ENCODE data around the gene GP9. TPM values are rescaled to one million over a fixed set of nuclear protein-coding genes. Genes with fewer than 3 reads are reported as not detected.
A peak's percentile ranks its signal among the peaks of the same experiment; 100 is the strongest.

GP9 gene
- not detected for total RNA-seq

DNA sequence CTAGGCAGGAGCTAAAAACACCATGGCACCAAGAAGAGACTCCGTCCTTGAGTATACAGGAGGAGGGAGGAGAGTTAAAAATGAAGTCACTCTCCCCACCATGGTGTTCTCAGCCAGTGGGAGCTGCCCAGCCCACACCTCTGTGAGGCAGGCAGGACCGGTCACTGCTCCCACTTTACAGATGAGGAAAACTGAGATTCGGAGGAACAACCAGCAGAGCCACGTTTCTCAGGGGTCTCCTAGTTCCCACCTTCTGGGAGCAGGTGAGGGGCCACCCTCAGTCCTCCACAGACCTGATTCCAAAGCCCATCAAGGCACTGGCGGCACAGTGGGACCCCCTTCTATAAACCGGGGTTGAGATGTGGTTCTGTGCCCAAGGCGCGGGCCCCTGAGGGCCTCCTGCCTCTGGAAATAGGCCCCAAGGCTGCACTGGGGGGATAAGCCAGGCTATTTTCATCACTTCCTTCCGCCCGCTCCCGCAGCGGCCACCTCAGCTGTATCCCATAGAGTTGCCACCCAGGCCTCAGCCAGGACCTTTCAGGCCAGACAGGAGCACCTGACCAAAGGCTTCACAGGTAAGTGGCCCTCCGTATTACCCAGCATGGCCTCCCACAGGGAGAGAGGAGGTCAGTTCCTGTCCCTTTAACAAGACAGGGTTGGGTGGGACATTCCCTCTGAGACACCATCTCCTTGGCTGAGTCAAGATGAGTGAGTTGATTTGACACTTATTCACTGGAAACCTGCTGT is at the start of gene GP9:
Gene GP9, plus strand, starts transcription at position 504 of the 747 bp plus-strand sequence. CDS start 961 bp downstream, outside the sequence.
- no peak for DNase-seq

DNA sequence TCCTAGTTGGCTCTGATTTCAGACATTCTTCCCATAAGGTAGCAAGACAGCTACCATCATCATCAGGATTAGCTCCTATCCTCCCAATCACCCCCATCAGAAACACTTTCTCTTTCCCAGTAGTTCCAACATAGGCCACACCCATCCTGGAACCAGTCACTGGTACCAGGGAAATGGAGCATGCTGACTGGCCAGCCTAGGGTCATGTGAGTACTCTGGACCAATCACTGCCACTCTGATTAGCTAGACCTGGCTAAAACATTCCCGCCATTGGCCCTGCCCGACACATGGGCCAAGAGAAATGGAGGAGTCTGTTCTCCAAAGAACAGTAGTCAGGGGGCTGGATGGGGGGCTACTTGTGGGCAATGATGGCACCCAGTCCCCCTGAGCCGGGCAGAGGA is 47.1 kb upstream of the GP9 start:
- no peak for DNase-seq

DNA sequence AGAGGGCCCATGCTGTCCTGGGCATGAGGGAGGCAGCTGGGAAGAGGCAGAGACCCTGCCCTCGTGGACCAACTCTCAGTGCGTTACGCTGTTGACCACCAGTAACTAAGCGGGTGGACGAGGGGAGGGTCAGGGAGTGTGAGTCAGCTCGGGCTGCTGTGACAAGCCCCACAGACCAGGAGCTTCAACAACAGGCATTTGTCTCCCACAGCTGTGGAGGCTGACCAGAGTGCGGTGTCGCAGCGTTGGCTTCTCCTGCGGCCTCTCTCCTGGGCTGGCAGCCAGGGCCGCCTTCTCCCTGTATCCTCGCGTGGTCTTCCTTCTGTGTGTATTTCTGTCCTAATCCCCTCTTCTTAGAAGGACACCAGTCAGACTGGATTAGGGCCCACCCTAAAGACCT is 46.4 kb upstream of the GP9 start:
- DNase-seq = no peak

DNA sequence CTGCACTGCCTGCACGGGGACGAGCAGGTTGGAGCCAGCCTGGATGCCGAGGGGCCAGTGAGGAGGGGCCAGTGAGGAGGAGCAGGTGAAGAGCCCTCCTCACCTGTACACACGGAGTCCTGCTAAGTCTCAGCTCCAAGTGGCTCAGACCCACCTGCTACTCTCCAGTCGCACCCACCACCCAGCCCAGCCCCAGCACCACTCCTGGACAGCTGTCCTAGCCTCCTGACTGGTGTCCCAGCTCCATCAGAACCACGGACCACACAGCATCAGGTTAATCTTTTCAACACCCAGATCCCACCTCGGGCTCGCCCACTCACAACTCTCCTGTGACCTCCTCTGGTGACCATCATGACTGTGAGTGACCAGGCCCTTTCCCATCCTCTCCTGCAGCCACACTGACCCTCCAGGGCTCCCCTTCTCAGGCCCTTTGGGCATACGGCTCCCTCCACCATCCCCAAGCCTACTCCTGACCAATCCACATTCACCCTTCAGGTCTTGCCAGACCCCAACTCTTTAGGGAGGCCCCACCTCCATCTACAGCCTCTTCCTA is 45.7 kb upstream of the GP9 start:
- no peak for DNase-seq

DNA sequence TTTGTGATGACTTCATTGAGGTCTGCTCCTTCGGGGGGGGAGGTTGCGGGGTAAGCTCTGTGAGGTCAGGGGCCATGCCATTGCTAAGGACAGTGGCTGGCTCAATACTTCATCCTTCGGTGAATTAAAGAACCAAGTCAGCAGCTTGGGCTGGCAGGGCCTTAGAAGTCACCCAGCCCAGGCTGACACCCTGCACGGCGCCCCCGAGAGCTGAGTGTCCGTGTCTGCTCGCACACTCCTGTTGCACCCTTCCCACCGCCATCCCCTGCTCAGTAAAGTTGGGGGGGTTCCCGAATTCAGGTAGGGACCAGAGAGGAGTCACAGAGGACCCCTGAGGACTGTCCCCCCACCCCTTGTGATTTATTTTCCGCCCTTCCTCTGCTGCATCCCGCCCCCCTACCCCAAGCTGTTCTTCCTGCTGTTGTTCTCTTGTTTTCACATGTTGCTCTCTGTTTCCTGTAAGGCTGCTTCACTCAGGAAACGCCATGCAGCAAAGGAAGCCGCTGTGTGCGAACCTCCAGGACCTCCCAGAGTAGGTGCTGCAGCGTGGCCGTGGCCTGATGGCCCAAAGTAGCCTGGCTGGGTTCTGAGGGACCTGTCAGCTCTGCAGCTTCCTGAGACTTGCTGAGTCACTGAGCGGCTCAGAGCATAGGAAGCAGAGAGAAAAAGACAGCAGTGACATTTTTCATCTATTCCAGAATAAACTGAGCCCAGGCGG is 45.0 kb upstream of the GP9 start:
- peak; percentile 27 for DNase-seq

DNA sequence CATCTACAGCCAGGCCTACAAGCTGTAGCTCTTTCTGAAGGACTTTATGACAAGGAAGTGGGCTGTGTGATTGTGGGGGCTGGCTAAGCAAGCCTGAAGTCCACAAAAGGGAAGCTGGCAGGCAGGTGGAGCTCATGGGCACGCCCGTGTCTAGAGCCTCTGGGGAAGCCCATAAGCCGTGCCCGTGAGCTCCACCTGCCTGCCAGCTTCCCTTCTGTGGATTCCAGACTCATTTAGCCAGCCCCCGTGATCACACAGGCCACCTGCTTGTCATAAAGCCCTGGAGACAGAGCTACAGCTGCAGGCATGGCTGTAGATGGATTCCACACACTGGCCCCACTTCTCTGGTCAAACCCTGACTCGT is 44.2 kb upstream of the GP9 start:
- DNase-seq = peak; percentile 51

DNA sequence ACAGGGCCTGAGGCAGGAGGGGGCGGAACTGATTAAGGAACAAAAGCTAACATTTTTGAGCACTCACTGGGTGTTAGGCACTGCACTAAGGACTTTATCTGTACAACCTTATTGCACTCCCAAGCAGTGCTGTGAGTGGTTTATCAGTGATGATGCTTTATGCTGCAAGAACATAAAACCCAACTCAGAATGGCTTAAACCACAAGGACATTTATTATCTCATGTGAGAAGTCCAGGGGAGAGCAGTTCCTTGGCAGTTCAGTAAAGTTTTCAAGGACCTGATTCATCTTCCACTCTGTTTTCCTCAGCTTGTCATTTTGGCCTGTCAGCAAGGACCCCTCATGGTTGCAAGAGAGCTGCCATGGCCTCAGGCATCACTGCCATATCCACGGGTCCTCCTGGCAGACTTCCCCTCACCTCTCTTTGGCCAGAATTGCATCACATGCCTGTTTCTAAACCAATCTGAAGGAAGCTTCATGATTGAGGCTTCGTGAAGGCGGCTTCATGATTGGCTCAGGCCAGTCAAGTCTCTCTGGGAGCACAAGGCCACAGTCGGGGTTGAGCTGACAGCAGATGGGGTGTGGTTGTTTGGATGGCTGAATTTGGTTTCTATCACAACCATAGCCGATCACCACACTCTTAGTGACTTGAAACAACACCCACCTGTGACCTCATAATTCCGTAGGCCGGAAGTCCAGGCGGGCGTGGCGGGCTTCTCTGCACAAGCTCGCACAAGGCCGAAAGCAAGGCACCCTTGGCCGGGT is 43.7 kb upstream of the GP9 start:
- no peak for DNase-seq

DNA sequence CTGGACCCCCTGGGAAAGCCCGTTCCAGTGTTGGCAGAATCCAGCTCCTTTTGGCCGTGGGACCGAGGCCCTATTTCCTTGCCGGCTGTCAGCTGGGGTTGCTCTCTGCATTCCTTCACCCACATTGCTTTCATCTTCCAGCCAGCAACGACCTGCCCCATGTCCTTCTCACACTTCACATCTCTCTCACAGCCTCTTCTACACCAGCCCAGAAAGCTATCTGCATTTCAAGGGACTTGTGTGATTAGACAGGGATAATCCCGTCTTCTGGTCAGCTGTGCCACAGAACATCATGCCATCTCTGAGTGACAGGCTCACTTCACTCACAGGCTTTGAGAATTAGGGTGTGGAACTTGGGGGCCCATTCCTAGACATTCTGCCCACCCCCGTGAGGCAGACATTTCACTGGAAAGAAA is 43.1 kb upstream of the GP9 start:
- no peak for DNase-seq

DNA sequence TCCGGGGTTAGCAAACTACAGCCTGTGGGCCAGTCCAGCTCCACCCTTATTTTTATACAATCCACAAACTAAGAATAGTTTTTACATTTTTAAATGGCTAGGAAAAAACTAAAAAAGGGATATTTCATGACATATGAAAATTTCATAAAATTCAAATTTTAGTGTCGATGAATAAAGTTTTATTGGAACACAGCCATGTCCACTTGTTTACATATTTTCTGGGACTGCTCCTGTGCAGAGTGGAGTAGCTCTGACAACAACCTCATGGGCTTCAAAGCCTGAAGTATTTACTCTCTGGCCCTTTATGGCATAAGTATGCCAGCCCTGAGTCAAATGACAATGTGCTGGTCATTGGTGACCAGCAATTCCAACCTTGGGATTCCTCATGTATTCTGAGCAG is 42.3 kb upstream of the GP9 start:
- DNase-seq = no peak

DNA sequence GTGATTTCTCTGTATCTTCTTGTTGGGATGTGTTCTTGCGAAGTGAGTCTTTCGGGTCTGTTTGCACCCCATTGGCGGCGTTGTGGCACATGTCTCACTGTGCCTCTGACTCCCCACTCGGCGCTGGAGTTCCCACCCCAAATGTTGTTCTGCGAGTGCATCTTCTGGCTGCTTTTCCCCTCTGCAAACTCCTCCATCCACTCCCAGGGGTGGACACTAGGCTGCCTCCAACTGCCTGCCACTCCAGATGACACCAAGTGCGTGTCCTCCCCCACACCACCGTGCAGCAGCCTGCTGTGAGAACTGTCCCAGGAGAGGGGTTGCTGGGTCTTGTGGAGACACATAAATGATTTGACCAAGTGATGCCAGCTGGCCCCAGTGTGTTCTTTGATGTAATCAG is 41.8 kb upstream of the GP9 start:
- no peak for DNase-seq

DNA sequence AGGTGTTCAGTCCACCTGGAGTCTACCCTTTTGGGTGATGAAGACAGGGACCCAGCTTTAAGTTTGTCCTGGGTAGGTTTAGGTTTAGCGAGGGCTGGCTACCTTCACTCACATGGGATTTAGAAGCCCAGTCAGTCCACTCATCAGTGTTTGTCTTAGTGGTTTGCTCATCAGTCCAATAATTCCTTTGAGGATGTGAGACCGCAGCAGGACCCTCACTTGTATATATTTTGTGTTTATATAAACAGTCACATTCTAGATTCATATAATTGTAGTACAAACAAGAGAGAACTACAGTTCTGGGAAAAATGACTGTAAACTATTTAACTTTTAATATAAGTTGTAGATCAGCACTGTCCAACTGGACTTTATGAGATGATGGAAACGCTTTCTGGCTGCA is 41.3 kb upstream of the GP9 start:
- no peak for DNase-seq

DNA sequence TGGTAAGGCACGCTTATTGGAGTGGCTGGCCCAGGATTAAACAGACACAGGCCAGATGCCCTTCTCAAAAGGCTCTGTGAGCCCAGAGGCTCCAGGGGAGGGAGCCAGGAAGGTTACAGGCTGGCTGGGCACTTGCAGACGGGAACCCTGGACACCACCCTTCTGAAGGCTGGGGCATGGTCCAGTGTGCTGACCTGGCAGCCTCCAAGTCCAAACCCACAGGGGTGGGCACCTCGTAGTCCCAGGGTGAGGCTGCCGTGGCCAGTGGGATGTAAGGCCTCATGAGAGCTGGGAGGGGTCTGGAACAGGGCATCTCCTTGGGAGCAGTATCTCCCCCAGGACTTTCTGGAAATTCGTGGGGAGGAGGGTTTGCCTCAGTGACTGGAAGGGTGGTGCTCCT is 39.9 kb upstream of the GP9 start:
- no peak for DNase-seq

DNA sequence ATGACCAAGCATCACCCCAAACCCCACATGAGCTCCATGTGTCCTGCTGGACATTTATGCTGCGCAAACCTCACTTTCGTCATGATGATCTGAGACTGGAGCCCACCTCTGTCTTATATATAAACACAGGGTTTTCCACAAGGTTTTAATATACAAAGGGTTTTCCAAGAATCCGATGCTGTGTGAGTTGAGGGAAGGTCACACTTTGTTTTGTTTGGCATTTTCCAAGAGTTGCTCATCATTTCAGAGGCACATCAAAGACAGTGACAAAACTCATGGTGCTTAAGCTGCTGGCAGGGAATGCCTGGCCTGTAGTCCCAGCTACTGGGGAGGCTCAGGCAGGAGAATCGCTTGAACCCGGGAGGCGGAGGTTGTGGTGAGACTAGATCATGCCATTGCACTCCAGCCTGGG is 39.4 kb upstream of the GP9 start:
- no peak for DNase-seq

DNA sequence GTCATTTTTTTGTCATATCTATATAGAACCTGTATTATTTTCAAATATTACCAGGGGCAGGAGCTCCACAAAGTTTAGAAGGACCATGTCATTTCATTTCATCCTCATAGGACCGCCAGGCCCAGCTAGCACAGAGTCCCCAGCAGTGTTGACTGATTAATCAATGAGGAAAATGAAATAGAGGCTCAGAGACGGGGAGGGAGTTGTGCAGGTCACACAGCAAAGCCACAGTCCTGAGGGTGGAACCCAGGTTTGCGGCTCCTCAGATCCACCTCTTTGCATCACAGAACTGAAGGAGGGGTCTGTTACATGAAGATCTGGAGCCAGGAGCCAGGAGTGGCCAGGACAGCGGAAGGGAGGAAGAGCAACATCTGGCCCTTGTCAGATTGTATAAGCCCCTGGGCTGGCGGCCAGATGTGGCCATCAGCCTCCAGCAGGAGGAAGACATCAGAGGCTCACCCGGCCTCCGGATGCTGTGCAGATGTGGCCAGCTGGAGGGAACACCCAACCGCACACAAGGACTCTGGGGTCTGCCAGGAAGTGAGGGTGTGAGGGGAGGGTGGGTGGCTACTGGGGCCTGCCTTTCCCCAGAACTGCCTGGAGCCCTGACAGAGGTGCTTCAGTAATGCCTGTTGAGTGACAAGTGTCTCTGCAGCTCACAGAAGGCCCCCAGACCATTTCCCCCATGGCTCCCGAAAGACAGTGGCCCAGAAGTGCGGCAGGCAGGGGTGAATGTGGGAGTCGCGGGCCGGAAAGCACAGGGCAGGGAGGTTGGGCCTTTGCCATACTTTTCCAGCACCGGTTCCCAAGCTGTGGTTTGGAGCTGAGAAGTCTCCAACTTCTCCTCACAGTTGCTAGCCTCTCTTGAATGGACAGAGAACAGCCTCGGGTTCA is 38.2 kb upstream of the GP9 start:
- no peak for DNase-seq

DNA sequence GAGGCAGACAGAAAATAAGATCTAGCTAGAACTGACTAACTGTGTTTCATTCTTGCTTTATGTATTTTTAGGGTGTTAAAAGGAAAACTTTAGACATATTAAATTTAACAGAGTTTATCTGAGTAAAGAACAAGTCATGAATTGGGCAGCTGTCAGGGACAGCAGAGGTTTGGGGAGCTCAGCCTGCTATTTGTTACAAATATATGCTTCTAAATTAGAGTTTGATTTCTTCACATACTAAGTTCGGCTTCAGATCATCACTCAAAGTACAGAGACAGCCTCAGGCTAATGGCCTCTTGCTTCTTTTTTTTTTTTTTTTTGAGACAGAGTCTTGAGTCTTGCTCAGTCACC is 37.6 kb upstream of the GP9 start:
- DNase-seq = no peak

DNA sequence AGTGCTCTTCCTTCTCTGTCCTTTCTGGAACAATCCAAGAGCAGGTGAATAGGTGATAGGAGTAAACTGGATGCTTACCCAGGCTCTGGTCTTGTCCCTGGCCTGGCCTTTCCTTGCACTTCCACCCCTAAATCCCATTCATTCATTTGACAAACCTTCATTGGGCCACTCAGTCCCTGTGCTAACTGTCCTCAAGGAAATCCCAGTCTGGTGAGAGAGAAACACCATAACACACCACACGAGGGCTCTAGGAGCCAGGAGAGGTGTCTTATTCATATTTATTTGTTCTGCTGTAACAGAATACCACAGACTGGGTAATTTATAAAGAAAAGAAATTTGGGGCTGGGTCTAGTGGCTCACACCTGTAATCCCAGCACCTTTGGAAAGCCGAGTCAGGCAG is 36.7 kb upstream of the GP9 start:
- no peak for DNase-seq

DNA sequence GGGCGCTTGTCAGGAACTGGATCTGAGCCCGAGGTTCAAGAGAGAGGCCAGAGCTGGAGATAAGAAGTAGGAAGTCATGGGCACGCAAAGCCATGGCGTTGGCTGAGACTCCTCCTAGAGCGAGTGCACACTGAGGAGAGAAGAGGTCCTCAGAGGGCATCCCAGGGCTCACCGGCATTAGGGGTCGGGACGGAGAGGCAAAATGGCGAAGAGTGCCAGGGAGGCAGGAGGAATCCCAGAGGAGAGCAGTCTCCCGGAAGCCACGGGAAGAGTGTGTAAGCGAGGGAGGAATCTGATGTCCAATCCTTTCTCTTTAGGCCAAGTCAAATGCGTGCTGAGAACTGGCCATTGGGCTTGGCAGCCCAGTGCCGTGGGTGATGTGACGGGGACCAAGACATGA is 35.5 kb upstream of the GP9 start:
- no peak for DNase-seq

DNA sequence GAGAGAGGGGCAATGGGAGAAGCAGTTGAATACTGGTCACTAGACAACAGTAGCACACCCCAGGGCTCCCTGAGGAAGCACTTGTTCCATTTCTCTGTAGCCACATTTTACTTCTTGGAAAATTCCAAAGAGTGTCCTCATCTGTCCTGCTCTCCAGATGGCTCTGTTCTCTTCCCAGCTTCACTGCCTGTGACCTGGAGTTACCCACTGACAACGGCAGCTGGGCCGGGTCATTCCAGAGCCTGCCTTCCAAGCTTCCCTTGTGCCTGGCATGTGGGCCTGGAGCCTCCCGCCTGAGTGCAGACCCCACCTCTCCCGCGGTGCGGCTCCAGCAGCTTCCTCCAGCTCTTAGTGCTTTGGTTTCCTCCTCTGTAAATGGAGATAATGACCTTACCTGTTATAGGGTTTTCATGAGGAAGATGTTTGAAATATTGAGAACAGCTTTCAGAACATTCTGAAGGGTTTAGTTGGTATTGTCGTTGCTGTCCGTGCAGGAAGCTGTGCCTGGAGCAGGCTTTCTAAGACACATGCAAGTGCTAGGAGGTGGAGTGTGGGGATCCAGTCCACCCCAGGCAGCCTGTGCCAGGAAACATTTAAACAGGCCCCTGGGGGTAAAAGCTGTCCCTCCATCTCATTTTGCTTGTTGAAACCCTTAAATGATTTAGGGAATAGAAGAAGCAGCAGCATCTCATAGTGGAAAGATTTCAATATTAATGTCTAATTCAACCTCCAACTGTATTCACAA is 34.7 kb upstream of the GP9 start:
- no peak for DNase-seq

DNA sequence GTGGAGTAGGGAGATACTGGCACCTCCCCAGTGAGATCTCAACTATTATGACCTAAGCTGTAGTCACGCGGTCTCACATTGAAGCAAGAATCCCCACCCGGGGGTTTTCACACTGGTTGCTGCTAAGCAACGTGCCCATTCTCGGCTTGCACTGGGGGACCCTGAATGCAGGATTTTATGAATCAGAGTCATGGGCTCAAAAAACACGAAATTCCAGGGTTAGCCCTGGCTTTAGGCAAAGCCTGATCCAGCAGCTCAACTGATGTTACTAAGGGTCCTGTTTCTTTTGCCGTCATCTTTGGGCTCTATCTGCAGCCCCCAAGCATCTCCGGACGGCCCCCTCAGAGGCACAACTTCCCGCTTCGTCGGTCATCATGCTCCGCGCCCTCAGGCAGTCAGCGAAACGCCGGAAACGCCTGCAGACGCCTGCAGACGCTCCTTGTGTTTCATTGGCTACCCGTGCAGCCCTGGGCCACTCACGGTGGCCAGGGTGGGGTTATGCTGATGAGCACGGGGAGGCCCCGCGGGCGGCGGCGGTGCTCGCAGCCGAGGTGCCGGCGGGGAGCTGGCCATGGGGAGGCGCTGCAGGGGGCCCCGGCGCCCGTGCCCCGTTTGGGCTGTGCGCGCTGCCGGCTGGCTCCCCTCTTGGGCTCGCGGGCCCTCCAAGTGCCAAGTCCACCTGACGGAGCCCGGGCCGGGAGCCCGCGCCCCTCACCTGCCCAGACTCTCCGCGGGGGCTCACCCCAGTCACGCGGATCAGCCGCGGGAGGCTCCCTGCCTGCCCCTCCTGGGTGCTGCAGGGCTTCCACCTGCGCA is 33.6 kb upstream of the GP9 start:
- DNase-seq = peak; percentile 87

DNA sequence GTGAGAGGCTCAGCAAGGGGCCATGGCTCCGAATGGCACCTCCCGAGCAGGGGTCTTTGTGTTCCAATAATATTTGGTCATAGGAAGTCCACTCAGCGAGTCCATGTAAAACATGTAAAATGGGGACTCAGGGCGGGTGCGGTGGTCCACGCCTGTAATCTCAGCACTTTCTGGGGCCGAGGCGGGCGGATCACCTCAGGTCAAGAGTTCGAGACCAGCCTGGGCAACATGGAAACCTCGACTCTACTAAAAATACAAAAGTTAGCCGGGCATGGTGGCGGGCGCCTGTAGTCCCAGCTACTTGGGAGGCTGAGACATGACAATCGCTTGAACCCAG is 33.1 kb upstream of the GP9 start:
- DNase-seq = no peak

DNA sequence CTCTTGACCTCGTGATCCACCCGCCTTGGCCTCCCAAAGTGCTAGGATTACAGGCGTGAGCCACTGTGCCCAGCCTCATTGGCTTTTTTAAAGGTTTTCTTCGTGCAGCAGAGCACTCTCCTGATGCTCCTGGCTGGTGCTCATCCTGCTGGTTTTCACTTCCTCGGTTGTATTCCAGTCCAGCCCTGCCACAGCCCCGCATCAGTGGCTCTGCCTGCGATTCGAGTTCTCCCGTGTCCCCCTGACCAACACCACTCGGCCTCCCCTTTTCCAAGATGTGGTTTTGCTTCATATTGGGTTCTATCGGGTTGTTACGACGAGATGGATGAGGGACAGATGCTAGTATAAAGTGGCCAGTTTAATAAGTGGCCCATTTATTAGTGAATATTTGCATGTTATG is 31.7 kb upstream of the GP9 start:
- DNase-seq = no peak
